ENCODE data around the gene AGBL1.

DNA sequence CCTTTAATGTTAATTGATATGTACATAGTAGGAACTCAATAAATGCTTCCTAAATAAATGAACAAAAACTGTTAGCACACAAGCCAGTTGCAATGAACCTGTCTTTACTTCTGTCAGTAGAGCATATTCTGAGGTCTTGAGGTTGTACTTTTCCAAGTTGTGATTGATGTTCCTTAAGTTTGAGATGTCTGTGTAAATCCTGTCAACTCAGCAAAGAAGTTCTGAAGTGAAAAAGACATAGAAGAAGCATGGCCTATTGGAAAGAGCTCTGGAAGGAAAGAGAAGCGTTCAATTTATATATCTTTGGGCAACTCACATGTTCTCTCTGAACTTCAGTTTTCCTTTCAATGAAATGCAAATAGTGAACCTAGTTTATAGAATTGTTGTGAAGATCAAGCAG is 269.9 kb downstream of the AGBL1 start:
- TF ChIP-seq, protein P1, sequence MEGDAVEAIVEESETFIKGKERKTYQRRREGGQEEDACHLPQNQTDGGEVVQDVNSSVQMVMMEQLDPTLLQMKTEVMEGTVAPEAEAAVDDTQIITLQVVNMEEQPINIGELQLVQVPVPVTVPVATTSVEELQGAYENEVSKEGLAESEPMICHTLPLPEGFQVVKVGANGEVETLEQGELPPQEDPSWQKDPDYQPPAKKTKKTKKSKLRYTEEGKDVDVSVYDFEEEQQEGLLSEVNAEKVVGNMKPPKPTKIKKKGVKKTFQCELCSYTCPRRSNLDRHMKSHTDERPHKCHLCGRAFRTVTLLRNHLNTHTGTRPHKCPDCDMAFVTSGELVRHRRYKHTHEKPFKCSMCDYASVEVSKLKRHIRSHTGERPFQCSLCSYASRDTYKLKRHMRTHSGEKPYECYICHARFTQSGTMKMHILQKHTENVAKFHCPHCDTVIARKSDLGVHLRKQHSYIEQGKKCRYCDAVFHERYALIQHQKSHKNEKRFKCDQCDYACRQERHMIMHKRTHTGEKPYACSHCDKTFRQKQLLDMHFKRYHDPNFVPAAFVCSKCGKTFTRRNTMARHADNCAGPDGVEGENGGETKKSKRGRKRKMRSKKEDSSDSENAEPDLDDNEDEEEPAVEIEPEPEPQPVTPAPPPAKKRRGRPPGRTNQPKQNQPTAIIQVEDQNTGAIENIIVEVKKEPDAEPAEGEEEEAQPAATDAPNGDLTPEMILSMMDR (IDR thresholded peaks at IDR 0.05; ENCODE audit: borderline replicate concordance, extremely low read depth, low read length, poor library complexity, severe bottlenecking): no peak
- TF ChIP-seq EZH2 (IDR thresholded peaks at IDR 0.05; ENCODE audit: borderline replicate concordance, low read depth, low read length, severe bottlenecking): no peak

Data from DND-41 (cell line).